Measurements from ENCODE around the gene AGBL4.

Gene AGBL4

GRCh38 chr1:48943826-48944225, 1079.9 kb downstream of the AGBL4 start:
- H2BK12ac ChIP-seq (ENCODE audit: low read length in 2 of 2) = no peak overlapping the region
- no peak overlapping the region for H3K18ac ChIP-seq (ENCODE audit: low read depth in 1 of 2, low read length in 2 of 2)
- no peaks in the 10 kb centered on the region for H3K79me1 ChIP-seq (replicated peaks; ENCODE audit: low read length, poor library complexity, severe bottlenecking)
- no peaks in the 10 kb centered on the region for H3K4me1 ChIP-seq (ENCODE audit: control insufficient read depth, insufficient read depth, low read depth, low read length)
- no peak overlapping the region for H2BK5ac ChIP-seq (ENCODE audit: low read depth, low read length, poor library complexity, severe bottlenecking)
- no peaks in the 10 kb centered on the region for H3K36me3 ChIP-seq (ENCODE audit: control insufficient read depth in 1 of 2, insufficient read depth in 2 of 2, low read depth in 1 of 2, low read length in 2 of 2)
- no peak overlapping the region for H2AFZ ChIP-seq (ENCODE audit: low read depth, low read length)
- H2AK5ac ChIP-seq (ENCODE audit: low read length, severe bottlenecking) = no peak overlapping the region
- H2BK120ac ChIP-seq (ENCODE audit: low read depth, low read length) = no peak overlapping the region
- no peaks in the 10 kb centered on the region for H3K27me3 ChIP-seq (ENCODE audit: control insufficient read depth in 1 of 2, insufficient read depth in 1 of 2, low read length in 2 of 2)
- no peak overlapping the region for H3K14ac ChIP-seq (ENCODE audit: low read length in 2 of 2)
- no peaks in the 10 kb centered on the region for H3K9me3 ChIP-seq (ENCODE audit: control insufficient read depth, low read length)
- H2BK15ac ChIP-seq (ENCODE audit: low read depth, poor library complexity, severe bottlenecking) = no peak overlapping the region
- DNase-seq = no peak
- no peak overlapping the region for H3K23ac ChIP-seq (ENCODE audit: low read length in 2 of 2)
- H4K91ac ChIP-seq (ENCODE audit: low read length) = no peak overlapping the region
- no peak overlapping the region for H4K8ac ChIP-seq (ENCODE audit: low read length)
- no peak overlapping the region for H3K27ac ChIP-seq (ENCODE audit: low read length, poor library complexity, severe bottlenecking)
- no peak overlapping the region for H3K9ac ChIP-seq (ENCODE audit: low read length)
- H3K4me2 ChIP-seq (ENCODE audit: low read length, poor library complexity, severe bottlenecking) = no peak overlapping the region
- H3K4ac ChIP-seq (ENCODE audit: low read depth in 1 of 2, low read length in 2 of 2) = no peak overlapping the region
- H3K4me3 ChIP-seq (ENCODE audit: insufficient read depth in 1 of 2, low read depth in 1 of 2, low read length in 2 of 2) = no peak overlapping the region
- 50% methylated on average over 5 of the region's 5 CpGs for WGBS

- no peak overlapping the region for H3K14ac ChIP-seq (ENCODE audit: low read length in 2 of 2)
- whole genome bisulfite sequencing = 66% methylated on average over 1 of the region's 1 CpG
Measured at GRCh38 chr1:48943393-48943792, 1080.4 kb downstream of the AGBL4 start.

GRCh38 chr1:48940962-48941732, 1082.6 kb downstream of the AGBL4 start:
- H2BK12ac ChIP-seq (ENCODE audit: low read length in 2 of 2) = no peak overlapping the region
- H4K8ac ChIP-seq (ENCODE audit: low read length) = no peak overlapping the region
- no peak overlapping the region for H2AFZ ChIP-seq (ENCODE audit: low read depth, low read length)
- no peaks in the 10 kb centered on the region for H3K79me1 ChIP-seq (replicated peaks; ENCODE audit: low read length, poor library complexity, severe bottlenecking)
- H3K4ac ChIP-seq (ENCODE audit: low read depth in 1 of 2, low read length in 2 of 2) = no peak overlapping the region
- DNase-seq = no peak
- H3K18ac ChIP-seq (ENCODE audit: low read depth in 1 of 2, low read length in 2 of 2) = no peak overlapping the region
- no peak overlapping the region for H2BK5ac ChIP-seq (ENCODE audit: low read depth, low read length, poor library complexity, severe bottlenecking)
- H3K27ac ChIP-seq (ENCODE audit: low read length, poor library complexity, severe bottlenecking) = no peak overlapping the region
- H2BK120ac ChIP-seq (ENCODE audit: low read depth, low read length) = no peak overlapping the region
- H3K27me3 ChIP-seq (ENCODE audit: control insufficient read depth in 1 of 2, insufficient read depth in 1 of 2, low read length in 2 of 2) = no peaks in the 10 kb centered on the region
- no peak overlapping the region for H3K14ac ChIP-seq (ENCODE audit: low read length in 2 of 2)
- no peaks in the 10 kb centered on the region for H3K4me1 ChIP-seq (ENCODE audit: control insufficient read depth, insufficient read depth, low read depth, low read length)
- no peak overlapping the region for H2BK15ac ChIP-seq (ENCODE audit: low read depth, poor library complexity, severe bottlenecking)
- no peaks in the 10 kb centered on the region for H3K9me3 ChIP-seq (ENCODE audit: control insufficient read depth, low read length)
- no peak overlapping the region for H3K9ac ChIP-seq (ENCODE audit: low read length)
- H3K4me3 ChIP-seq (ENCODE audit: insufficient read depth in 1 of 2, low read depth in 1 of 2, low read length in 2 of 2) = no peak overlapping the region
- H4K91ac ChIP-seq (ENCODE audit: low read length) = no peak overlapping the region
- H3K23ac ChIP-seq (ENCODE audit: low read length in 2 of 2) = no peak overlapping the region
- no peaks in the 10 kb centered on the region for H3K36me3 ChIP-seq (ENCODE audit: control insufficient read depth in 1 of 2, insufficient read depth in 2 of 2, low read depth in 1 of 2, low read length in 2 of 2)
- no peak overlapping the region for H3K4me2 ChIP-seq (ENCODE audit: low read length, poor library complexity, severe bottlenecking)
- H2AK5ac ChIP-seq (ENCODE audit: low read length, severe bottlenecking) = no peak overlapping the region

More at GRCh38 chr1:48943393-48943792, 1080.4 kb downstream of the AGBL4 start:
- no peak overlapping the region for H3K4me2 ChIP-seq (ENCODE audit: low read length, poor library complexity, severe bottlenecking)
- H4K8ac ChIP-seq (ENCODE audit: low read length) = no peak overlapping the region
- no peak overlapping the region for H3K4me3 ChIP-seq (ENCODE audit: insufficient read depth in 1 of 2, low read depth in 1 of 2, low read length in 2 of 2)
- H3K9ac ChIP-seq (ENCODE audit: low read length) = no peak overlapping the region
- no peaks in the 10 kb centered on the region for H3K9me3 ChIP-seq (ENCODE audit: control insufficient read depth, low read length)
- H2AFZ ChIP-seq (ENCODE audit: low read depth, low read length) = no peak overlapping the region
- H3K18ac ChIP-seq (ENCODE audit: low read depth in 1 of 2, low read length in 2 of 2) = no peak overlapping the region
- H3K79me1 ChIP-seq (replicated peaks; ENCODE audit: low read length, poor library complexity, severe bottlenecking) = no peaks in the 10 kb centered on the region
- DNase-seq = no peak
- no peak overlapping the region for H2AK5ac ChIP-seq (ENCODE audit: low read length, severe bottlenecking)
- H3K27ac ChIP-seq (ENCODE audit: low read length, poor library complexity, severe bottlenecking) = no peak overlapping the region
- no peak overlapping the region for H2BK12ac ChIP-seq (ENCODE audit: low read length in 2 of 2)
- no peaks in the 10 kb centered on the region for H3K4me1 ChIP-seq (ENCODE audit: control insufficient read depth, insufficient read depth, low read depth, low read length)
- H3K36me3 ChIP-seq (ENCODE audit: control insufficient read depth in 1 of 2, insufficient read depth in 2 of 2, low read depth in 1 of 2, low read length in 2 of 2) = no peaks in the 10 kb centered on the region
- no peak overlapping the region for H2BK120ac ChIP-seq (ENCODE audit: low read depth, low read length)
- H3K4ac ChIP-seq (ENCODE audit: low read depth in 1 of 2, low read length in 2 of 2) = no peak overlapping the region
- no peaks in the 10 kb centered on the region for H3K27me3 ChIP-seq (ENCODE audit: control insufficient read depth in 1 of 2, insufficient read depth in 1 of 2, low read length in 2 of 2)
- H4K91ac ChIP-seq (ENCODE audit: low read length) = no peak overlapping the region
- no peak overlapping the region for H2BK15ac ChIP-seq (ENCODE audit: low read depth, poor library complexity, severe bottlenecking)
- H2BK5ac ChIP-seq (ENCODE audit: low read depth, low read length, poor library complexity, severe bottlenecking) = no peak overlapping the region
- no peak overlapping the region for H3K23ac ChIP-seq (ENCODE audit: low read length in 2 of 2)

DNA sequence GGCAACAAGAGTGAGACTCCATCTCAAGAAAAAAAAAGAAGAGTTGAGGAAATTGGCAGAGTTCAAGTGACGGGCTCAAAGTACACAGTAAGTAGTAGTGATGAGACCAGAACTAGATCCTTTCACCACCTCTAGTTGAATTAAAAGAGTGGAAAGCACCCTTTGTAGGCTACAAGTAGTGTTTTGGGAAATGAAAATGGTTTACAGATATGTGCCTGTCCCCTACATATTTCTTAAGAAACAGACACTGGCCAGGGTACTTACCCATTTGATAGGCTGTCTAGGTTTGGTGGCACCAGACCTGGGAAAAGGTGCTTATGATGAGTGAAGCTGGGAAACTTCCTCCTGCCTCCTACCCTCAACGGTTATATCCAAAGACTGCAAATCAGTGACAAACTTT, 1083.4 kb downstream of the AGBL4 start:
- 83% methylated on average over 2 of the region's 2 CpGs for WGBS
- Histone ChIP-seq H3K4me3 (ENCODE audit: insufficient read depth in 1 of 2, low read depth in 1 of 2, low read length in 2 of 2) (no peak overlapping the region), H3K4me1 (ENCODE audit: control insufficient read depth, insufficient read depth, low read depth, low read length) (no peaks in the 10 kb centered on the region), H3K27ac (ENCODE audit: low read length, poor library complexity, severe bottlenecking) (no peak overlapping the region), H3K9ac (ENCODE audit: low read length) (no peak overlapping the region), H2AFZ (ENCODE audit: low read depth, low read length) (no peak overlapping the region), H3K4me2 (ENCODE audit: low read length, poor library complexity, severe bottlenecking) (no peak overlapping the region), H2BK15ac (ENCODE audit: low read depth, poor library complexity, severe bottlenecking) (no peak overlapping the region), H2BK5ac (ENCODE audit: low read depth, low read length, poor library complexity, severe bottlenecking) (no peak overlapping the region), H2AK5ac (ENCODE audit: low read length, severe bottlenecking) (no peak overlapping the region), H3K18ac (ENCODE audit: low read depth in 1 of 2, low read length in 2 of 2) (no peak overlapping the region), H3K14ac (ENCODE audit: low read length in 2 of 2) (no peak overlapping the region), H3K79me1 (replicated peaks; ENCODE audit: low read length, poor library complexity, severe bottlenecking) (no peaks in the 10 kb centered on the region), H2BK12ac (ENCODE audit: low read length in 2 of 2) (no peak overlapping the region), H3K23ac (ENCODE audit: low read length in 2 of 2) (no peak overlapping the region), H3K27me3 (ENCODE audit: control insufficient read depth in 1 of 2, insufficient read depth in 1 of 2, low read length in 2 of 2) (no peaks in the 10 kb centered on the region), H3K36me3 (ENCODE audit: control insufficient read depth in 1 of 2, insufficient read depth in 2 of 2, low read depth in 1 of 2, low read length in 2 of 2) (no peaks in the 10 kb centered on the region), H4K91ac (ENCODE audit: low read length) (no peak overlapping the region), H3K9me3 (ENCODE audit: control insufficient read depth, low read length) (no peaks in the 10 kb centered on the region), H3K4ac (ENCODE audit: low read depth in 1 of 2, low read length in 2 of 2) (no peak overlapping the region), H4K8ac (ENCODE audit: low read length) (no peak overlapping the region), H2BK120ac (ENCODE audit: low read depth, low read length) (no peak overlapping the region)
- DNase-seq = no peak

Data from mesenchymal stem cell (in vitro differentiated cells and primary cell).